T-cell (primary cell): ENCODE results near the gene ZFHX3. TPM values are rescaled to one million over a fixed set of nuclear protein-coding genes. Genes with fewer than 3 reads are reported as not detected.
A peak's percentile ranks its signal among the peaks of the same experiment; 100 is the strongest.

Source experiments
- ATAC-seq, 4 experiments: fragments of 200-7000 bp in 3 of 4; fragments of 150-1000 bp in 1 of 4; cut with Tn5 transposase; replicated peaks in 1 of 4; 1 replicate in 3 of 4; 2 replicates in 1 of 4; pipeline ENCODE4 v1.10.0; 2021; ENCODE audit warnings: moderate library complexity in 3 of 4, mild to moderate bottlenecking in 2 of 4, moderate number of reproducible peaks in 1 of 4
- CTCF ChIA-PET, 2 donors: fragments of 300-600 bp; sonication (Branson Sonifier 250); formaldehyde crosslinking; loops; one replicate each; lab custom pipeline; 2022; ENCODE audit warnings: antibody characterized with exemption in 2 of 2; lab: Charles Lee
- POLR2A ChIA-PET, 2 donors: fragments of 300-600 bp; sonication (Branson Sonifier 250); formaldehyde crosslinking; loops; one replicate each; lab custom pipeline; 2022; ENCODE audit warnings: antibody characterized with exemption in 2 of 2; lab: Charles Lee
- DNase-seq, 35 experiments: peaks; one replicate each; pipeline versions ENCODE4 v3.0.0 to v3.0.0-alpha.2; 2013 to 2023
- H3K27ac ChIP-seq: one replicate; pipeline ENCODE4 v1.5.1; 2013; ENCODE audit warnings: low read length
- H3K27me3 ChIP-seq, 2 experiments: replicated peaks in 1 of 2; 1 replicate in 1 of 2; 2 replicates in 1 of 2; pipeline versions ENCODE4 v1.6.1 to v1.7.0; 2013; ENCODE audit warnings: low read length in 1 of 2, mixed read lengths in 1 of 2; ENCODE audit not compliant: control insufficient read depth in 2 of 2, insufficient read depth in 2 of 2; ENCODE audit errors: extremely low read depth in 1 of 2
- H3K36me3 ChIP-seq, 2 donors: 1 replicate in 1 of 2; 2 replicates in 1 of 2; pipeline versions ENCODE4 v1.6.1 to v1.7.0; 2013; ENCODE audit warnings: low read length in 1 of 2; ENCODE audit not compliant: control insufficient read depth in 2 of 2, insufficient read depth in 1 of 2; ENCODE audit errors: extremely low read depth in 1 of 2
- H3K4me1 ChIP-seq, 2 experiments: 1 replicate in 1 of 2; 2 replicates in 1 of 2; pipeline versions ENCODE4 v1.6.1 to v1.7.0; 2013; ENCODE audit warnings: low read length in 2 of 2, mixed read lengths in 1 of 2; ENCODE audit not compliant: insufficient read depth in 2 of 2, control insufficient read depth in 1 of 2; ENCODE audit errors: extremely low read depth in 1 of 2
- H3K4me3 ChIP-seq, 2 donors: 1 replicate in 1 of 2; 2 replicates in 1 of 2; pipeline versions ENCODE4 v1.5.1 to v1.7.0; 2013; ENCODE audit warnings: mild to moderate bottlenecking in 2 of 2, low read length in 1 of 2, moderate library complexity in 1 of 2; ENCODE audit not compliant: control insufficient read depth in 1 of 2; ENCODE audit errors: extremely low read depth in 1 of 2
- H3K9me3 ChIP-seq: 2 replicates; pipeline ENCODE4 v1.7.0; 2013
- H3K27ac Mint-ChIP-seq, 2 donors: one replicate each; pipeline ENCODE4 v1.8.0; 2020 to 2021; ENCODE audit warnings: mild to moderate bottlenecking in 2 of 2, mixed read lengths in 2 of 2
- H3K27me3 Mint-ChIP-seq, 2 donors: one replicate each; pipeline ENCODE4 v1.8.0; 2021 to 2022; ENCODE audit warnings: mixed read lengths in 2 of 2
- H3K36me3 Mint-ChIP-seq: one replicate; pipeline ENCODE4 v1.8.0; 2021; ENCODE audit warnings: mixed read lengths
- H3K4me1 Mint-ChIP-seq, 3 donors: one replicate each; pipeline ENCODE4 v1.8.0; 2020 to 2022; ENCODE audit warnings: mixed read lengths in 3 of 3, mild to moderate bottlenecking in 1 of 3
- H3K4me3 Mint-ChIP-seq, 3 donors: one replicate each; pipeline ENCODE4 v1.8.0; 2020 to 2022; ENCODE audit warnings: mild to moderate bottlenecking in 3 of 3, mixed read lengths in 3 of 3, moderate library complexity in 3 of 3
- H3K9me3 Mint-ChIP-seq, 3 donors: one replicate each; pipeline ENCODE4 v1.8.0; 2020 to 2022; ENCODE audit warnings: mixed read lengths in 3 of 3
- WGBS: methylation state at CpG from one replicate; pipeline ENCODE4 v1.1.5; 2013; ENCODE audit warnings: missing lambda C conversion rate; ENCODE audit not compliant: insufficient coverage; 5-methylcytosine and 5-hydroxymethylcytosine counted together
- total RNA-seq, 35 experiments: library from RNA in 6 of 35; stranded (reverse) in 6 of 35; fragments of 120-200 nt in 1 of 35; gene quantifications; one replicate each; pipeline versions ENCODE4 v1.2.1 to v1.2.4 and lab custom pipeline; 2013 to 2026

The ZFHX3 gene
- total RNA-seq, 5 donors from 2014 or later (not counting 1 experiment from before 2014, with no cell fraction given) = 0.35 to 2.1 (median 1.0) TPM

GRCh38 chr16:72846594-72846993, 201.3 kb downstream of the ZFHX3 start:
- peaks cover 7 to 11% of the 10 kb centered on the region in 2 donors for H3K27me3 Mint-ChIP-seq
- CTCF ChIA-PET = no interaction called here
- H3K36me3 Mint-ChIP-seq = no peaks in the 10 kb centered on the region
- Histone ChIP-seq H3K27me3 (peaks cover 0 to 13% of the 10 kb centered on the region in 2 experiments), H3K27ac (no peak overlapping the region), H3K4me3 (no peak overlapping the region), H3K4me1 (peaks cover 0 to 8% of the 10 kb centered on the region in 2 experiments), H3K9me3 (no peaks in the 10 kb centered on the region), H3K36me3 (no peaks in the 10 kb centered on the region)
- ATAC-seq (no peak), DNase-seq (no peak)
- no peak overlapping the region for H3K27ac Mint-ChIP-seq
- H3K4me3 Mint-ChIP-seq = no peak overlapping the region
- 96% methylated on average over 3 of the region's 8 CpGs for WGBS
- POLR2A ChIA-PET = no interaction called here
- no peaks in the 10 kb centered on the region for H3K9me3 Mint-ChIP-seq
- H3K4me1 Mint-ChIP-seq = peaks cover 7 to 24% (median 16%) of the 10 kb centered on the region in 3 donors

GRCh38 chr16:72845322-72846020, 202.5 kb downstream of the ZFHX3 start:
- peak overlapping the region in 1 of 3 donors; percentile 14 for H3K4me3 Mint-ChIP-seq
- H3K36me3 ChIP-seq = no peaks in the 10 kb centered on the region
- no peak overlapping the region for H3K4me3 ChIP-seq
- WGBS = 95% methylated on average over 14 of the region's 16 CpGs
- peaks cover 7 to 11% of the 10 kb centered on the region in 2 donors for H3K27me3 Mint-ChIP-seq
- ChIA-PET POLR2A (no interaction called here), CTCF (no interaction called here)
- H3K4me1 ChIP-seq = peaks cover 0 to 8% of the 10 kb centered on the region in 2 experiments
- no peak overlapping the region for H3K27ac ChIP-seq
- peaks cover 0 to 13% of the 10 kb centered on the region in 2 experiments for H3K27me3 ChIP-seq
- no peaks in the 10 kb centered on the region for H3K9me3 ChIP-seq
- H3K36me3 Mint-ChIP-seq = no peaks in the 10 kb centered on the region
- DNase-seq (no peak), ATAC-seq (no peak)
- no peaks in the 10 kb centered on the region for H3K9me3 Mint-ChIP-seq
- H3K4me1 Mint-ChIP-seq = peaks cover 7 to 24% (median 16%) of the 10 kb centered on the region in 3 donors
- H3K27ac Mint-ChIP-seq = no peak overlapping the region

GRCh38 chr16:72844225-72844920, 203.6 kb downstream of the ZFHX3 start:
- Mint-ChIP-seq H3K27me3 (peaks cover 7 to 11% of the 10 kb centered on the region in 2 donors), H3K4me3 (peak overlapping the region in 1 of 3 donors; percentile 40)
- peak in 1 of 4 experiments; percentile 17 for ATAC-seq

GRCh38 chr16:72841506-72841905, 206.4 kb downstream of the ZFHX3 start:
- H3K27ac Mint-ChIP-seq = no peak overlapping the region
- Histone ChIP-seq H3K27ac (no peak overlapping the region), H3K36me3 (no peaks in the 10 kb centered on the region), H3K27me3 (peaks cover 0 to 6% of the 10 kb centered on the region in 2 experiments), H3K4me1 (peaks cover 0 to 8% of the 10 kb centered on the region in 2 experiments), H3K9me3 (no peaks in the 10 kb centered on the region), H3K4me3 (no peak overlapping the region)
- H3K27me3 Mint-ChIP-seq = peaks cover 7 to 8% of the 10 kb centered on the region in 2 donors
- no peak for ATAC-seq
- 76% methylated on average over 3 of the region's 3 CpGs for WGBS
- H3K36me3 Mint-ChIP-seq = no peaks in the 10 kb centered on the region
- H3K9me3 Mint-ChIP-seq = no peaks in the 10 kb centered on the region
- ChIA-PET CTCF (interaction anchor here in 1 of 2 donors (0.6 to 1.1 kb wide), 2 partner anchors 9 to 185 kb away, joined by 3 to 4 read pairs; no protein-coding TSS in a partner anchor), POLR2A (no interaction called here)
- H3K4me3 Mint-ChIP-seq = no peak overlapping the region
- peaks cover 7 to 24% (median 16%) of the 10 kb centered on the region in 3 donors for H3K4me1 Mint-ChIP-seq
- DNase-seq = no peak

More at GRCh38 chr16:72844225-72844920, 203.6 kb downstream of the ZFHX3 start:
- CTCF ChIA-PET = interaction anchor here in 1 of 2 donors (0.7 to 1.0 kb wide), 2 partner anchors 9 to 11 kb away, joined by 3 read pairs; no protein-coding TSS in a partner anchor
- H3K9me3 ChIP-seq = no peaks in the 10 kb centered on the region
- peaks cover 0 to 8% of the 10 kb centered on the region in 2 experiments for H3K4me1 ChIP-seq
- no peak overlapping the region for H3K27ac ChIP-seq
- H3K4me1 Mint-ChIP-seq = peaks cover 7 to 24% (median 16%) of the 10 kb centered on the region in 3 donors
- WGBS = 42% methylated on average over 4 of the region's 11 CpGs
- H3K4me3 ChIP-seq = no peak overlapping the region
- DNase-seq = no peak
- no peaks in the 10 kb centered on the region for H3K36me3 ChIP-seq
- H3K27ac Mint-ChIP-seq = no peak overlapping the region
- no peaks in the 10 kb centered on the region for H3K9me3 Mint-ChIP-seq
- POLR2A ChIA-PET = no interaction called here
- H3K36me3 Mint-ChIP-seq = no peaks in the 10 kb centered on the region
- H3K27me3 ChIP-seq = peaks cover 0 to 13% of the 10 kb centered on the region in 2 experiments

GRCh38 chr16:72840631-72841381, 207.1 kb downstream of the ZFHX3 start:
- H3K4me3 ChIP-seq = no peak overlapping the region
- ChIA-PET CTCF (interaction anchor here (0.6 to 1.1 kb wide), 3 partner anchors 8 to 222 kb away, joined by 3 to 4 read pairs (median 3); no protein-coding TSS in a partner anchor), POLR2A (no interaction called here)
- no peak for ATAC-seq
- no peaks in the 10 kb centered on the region for H3K36me3 ChIP-seq
- WGBS = 62% methylated on average over 8 of the region's 11 CpGs
- DNase-seq = no peak
- H3K4me1 ChIP-seq = peaks cover 0 to 8% of the 10 kb centered on the region in 2 experiments
- H3K9me3 ChIP-seq = no peaks in the 10 kb centered on the region
- Mint-ChIP-seq H3K9me3 (no peaks in the 10 kb centered on the region), H3K4me3 (no peak overlapping the region), H3K27me3 (peaks cover 3 to 5% of the 10 kb centered on the region in 2 donors), H3K27ac (no peak overlapping the region), H3K36me3 (no peaks in the 10 kb centered on the region), H3K4me1 (peaks cover 7 to 20% (median 12%) of the 10 kb centered on the region in 3 donors)
- peaks cover 0 to 6% of the 10 kb centered on the region in 2 experiments for H3K27me3 ChIP-seq
- no peak overlapping the region for H3K27ac ChIP-seq

GRCh38 chr16:72838951-72839350, 209.0 kb downstream of the ZFHX3 start:
- ChIA-PET POLR2A (no interaction called here), CTCF (no interaction called here)
- Histone ChIP-seq H3K4me1 (no peaks in the 10 kb centered on the region), H3K27me3 (peaks cover 0 to 2% of the 10 kb centered on the region in 2 experiments), H3K27ac (no peak overlapping the region), H3K4me3 (no peak overlapping the region), H3K9me3 (no peaks in the 10 kb centered on the region), H3K36me3 (no peaks in the 10 kb centered on the region)
- Mint-ChIP-seq H3K4me1 (peaks cover 0 to 2% (median 0%) of the 10 kb centered on the region in 3 donors), H3K27me3 (no peaks in the 10 kb centered on the region), H3K4me3 (no peak overlapping the region), H3K36me3 (no peaks in the 10 kb centered on the region), H3K27ac (no peak overlapping the region), H3K9me3 (no peaks in the 10 kb centered on the region)
- ATAC-seq (no peak), DNase-seq (no peak)
- 91% methylated on average over 6 of the region's 13 CpGs for WGBS
